ENCODE measurements around the gene RRN3. TPM values are rescaled to one million over a fixed set of nuclear protein-coding genes. Genes with fewer than 3 reads are reported as not detected.
"Not testable (repeated sequence)": the region's sequence is repeated elsewhere in the genome, so short reads cannot be mapped to it uniquely, and the experiment has no call there.

RRN3 gene
- total RNA-seq, 2 experiments from 2014 or later: 38.4 to 42.9 TPM

GRCh38 chr16:15032547-15033308 is 61.3 kb downstream of the RRN3 start:
- peak; percentile 8 for ATAC-seq (ENCODE audit: poor library complexity)
- no peak overlapping the region for H3K4me3 Mint-ChIP-seq
- H3K27me3 Mint-ChIP-seq: no peaks in the 10 kb centered on the region
- Histone ChIP-seq H3K27ac (ENCODE audit: low read depth in 1 of 2, low read length in 2 of 2) (no peak overlapping the region), H3K9me3 (ENCODE audit: control insufficient read depth in 1 of 2, insufficient read depth in 1 of 2, low read length in 2 of 2) (no peaks in the 10 kb centered on the region), H3K4me3 (ENCODE audit: low read length) (no peak overlapping the region), H3K27me3 (ENCODE audit: control insufficient read depth in 1 of 2, insufficient read depth in 2 of 2, low read length in 2 of 2) (no peaks in the 10 kb centered on the region), H3K4me1 (ENCODE audit: insufficient read depth, low read length) (peaks cover 18% of the 10 kb centered on the region), H3K36me3 (ENCODE audit: insufficient read depth, low read length) (peaks cover 71% of the 10 kb centered on the region)
- H3K27ac Mint-ChIP-seq: peak overlapping the region; percentile 52
- H3K36me3 Mint-ChIP-seq (ENCODE audit: low read depth): peaks cover 89% of the 10 kb centered on the region
- peak in 3 of 14 experiments; percentile 36 to 57 (median 53) for DNase-seq
- H3K9me3 Mint-ChIP-seq: no peaks in the 10 kb centered on the region
- ChIA-PET CTCF (no interaction called here), POLR2A (interaction anchor here (1.3 kb wide), 1 partner anchor 18 kb away, joined by 3 read pairs; no protein-coding TSS in a partner anchor)
- H3K4me1 Mint-ChIP-seq (ENCODE audit: low read depth): peaks cover 19% of the 10 kb centered on the region
- intact Hi-C loops (cut with DNase I, micrococcal nuclease): no loop called here
- TF ChIP-seq CTCF (IDR thresholded peaks at IDR 0.05): no peak

- Mint-ChIP-seq H3K27ac (peak overlapping the region; percentile 61), H3K4me3 (no peak overlapping the region), H3K36me3 (ENCODE audit: low read depth) (peaks cover 86% of the 10 kb centered on the region), H3K9me3 (no peaks in the 10 kb centered on the region), H3K4me1 (ENCODE audit: low read depth) (peaks cover 19% of the 10 kb centered on the region), H3K27me3 (no peaks in the 10 kb centered on the region)
- intact Hi-C loops (cut with DNase I, micrococcal nuclease): no loop called here
- CTCF ChIA-PET: no interaction called here
- H3K27ac ChIP-seq (ENCODE audit: low read depth in 1 of 2, low read length in 2 of 2): no peak overlapping the region
- POLR2A ChIA-PET: interaction anchor here (1.3 kb wide), 1 partner anchor 17 kb away, joined by 3 read pairs; no protein-coding TSS in a partner anchor
- DNase-seq (no peak), ATAC-seq (ENCODE audit: poor library complexity) (no peak)
- TF ChIP-seq CTCF (IDR thresholded peaks at IDR 0.05): no peak
- peaks cover 18% of the 10 kb centered on the region for H3K4me1 ChIP-seq (ENCODE audit: insufficient read depth, low read length)
- peaks cover 62% of the 10 kb centered on the region for H3K36me3 ChIP-seq (ENCODE audit: insufficient read depth, low read length)
- H3K27me3 ChIP-seq (ENCODE audit: control insufficient read depth in 1 of 2, insufficient read depth in 2 of 2, low read length in 2 of 2): no peaks in the 10 kb centered on the region
- no peak overlapping the region for H3K4me3 ChIP-seq (ENCODE audit: low read length)
- no peaks in the 10 kb centered on the region for H3K9me3 ChIP-seq (ENCODE audit: control insufficient read depth in 1 of 2, insufficient read depth in 1 of 2, low read length in 2 of 2)
Measured at GRCh38 chr16:15031586-15031985, 62.5 kb downstream of the RRN3 start.

GRCh38 chr16:15031179-15031578 is 62.9 kb downstream of the RRN3 start:
- Mint-ChIP-seq H3K36me3 (ENCODE audit: low read depth) (peaks cover 86% of the 10 kb centered on the region), H3K27me3 (no peaks in the 10 kb centered on the region), H3K27ac (peak overlapping the region; percentile 61), H3K4me1 (ENCODE audit: low read depth) (peaks cover 19% of the 10 kb centered on the region), H3K4me3 (no peak overlapping the region), H3K9me3 (no peaks in the 10 kb centered on the region)
- DNase-seq (peak in 1 of 14 experiments; percentile 28), ATAC-seq (ENCODE audit: poor library complexity) (peak; percentile 14)
- no peaks in the 10 kb centered on the region for H3K9me3 ChIP-seq (ENCODE audit: control insufficient read depth in 1 of 2, insufficient read depth in 1 of 2, low read length in 2 of 2)
- intact Hi-C loops (cut with DNase I, micrococcal nuclease): no loop called here
- no peak for TF ChIP-seq CTCF (IDR thresholded peaks at IDR 0.05)
- POLR2A ChIA-PET: interaction anchor here (1.3 kb wide), 1 partner anchor 16 kb away, joined by 3 read pairs; no protein-coding TSS in a partner anchor
- no peaks in the 10 kb centered on the region for H3K27me3 ChIP-seq (ENCODE audit: control insufficient read depth in 1 of 2, insufficient read depth in 2 of 2, low read length in 2 of 2)
- H3K4me1 ChIP-seq (ENCODE audit: insufficient read depth, low read length): peaks cover 18% of the 10 kb centered on the region
- no peak overlapping the region for H3K27ac ChIP-seq (ENCODE audit: low read depth in 1 of 2, low read length in 2 of 2)
- CTCF ChIA-PET: interaction anchor here (1.1 kb wide), 1 partner anchor 19 kb away, joined by 4 read pairs; no protein-coding TSS in a partner anchor
- peaks cover 58% of the 10 kb centered on the region for H3K36me3 ChIP-seq (ENCODE audit: insufficient read depth, low read length)
- no peak overlapping the region for H3K4me3 ChIP-seq (ENCODE audit: low read length)

- POLR2A ChIA-PET; H3K27ac Mint-ChIP-seq; H3K27ac ChIP-seq (ENCODE audit: low read depth in 1 of 2, low read length in 2 of 2); H3K4me3 ChIP-seq (ENCODE audit: low read length); H3K27me3 Mint-ChIP-seq; ATAC-seq (ENCODE audit: poor library complexity); DNase-seq; CTCF ChIA-PET; H3K9me3 ChIP-seq (ENCODE audit: control insufficient read depth in 1 of 2, insufficient read depth in 1 of 2, low read length in 2 of 2); intact Hi-C loops (cut with DNase I, micrococcal nuclease); H3K27me3 ChIP-seq (ENCODE audit: control insufficient read depth in 1 of 2, insufficient read depth in 2 of 2, low read length in 2 of 2); H3K4me3 Mint-ChIP-seq; H3K9me3 Mint-ChIP-seq: not testable (repeated sequence)
- H3K36me3 Mint-ChIP-seq (ENCODE audit: low read depth): peaks cover 90% of the 10 kb centered on the region
- H3K4me1 Mint-ChIP-seq (ENCODE audit: low read depth): peaks cover 19% of the 10 kb centered on the region
- peaks cover 18% of the 10 kb centered on the region for H3K4me1 ChIP-seq (ENCODE audit: insufficient read depth, low read length)
- peaks cover 53% of the 10 kb centered on the region for H3K36me3 ChIP-seq (ENCODE audit: insufficient read depth, low read length)
Measured at GRCh38 chr16:15029749-15030148, 64.3 kb downstream of the RRN3 start.

Measured in CD4-positive, alpha-beta T cell (primary cell).